ENCODE data around the gene PATJ.
A peak's percentile ranks its signal among the peaks of the same experiment; 100 is the strongest.

The PATJ gene

GRCh38 chr1:61953790-61954150 is 211.5 kb downstream of the PATJ start:
- Histone ChIP-seq H4K5ac (ENCODE audit: low read length) (no peak overlapping the region), H3K23ac (ENCODE audit: low read length) (no peak overlapping the region), H3K4me3 (ENCODE audit: low read length) (no peak overlapping the region), H2AK5ac (ENCODE audit: low read length) (no peak overlapping the region), H3K27ac (ENCODE audit: low read depth, low read length) (no peak overlapping the region), H3K79me1 (ENCODE audit: low read length) (no peaks in the 10 kb centered on the region), H2BK5ac (ENCODE audit: low read length) (no peak overlapping the region), H4K8ac (ENCODE audit: low read depth, low read length) (no peak overlapping the region), H3K4me1 (ENCODE audit: control insufficient read depth, low read depth, low read length) (peaks cover 2% of the 10 kb centered on the region), H2BK15ac (replicated peaks; ENCODE audit: low read depth) (no peak overlapping the region), H3K79me2 (ENCODE audit: control insufficient read depth, insufficient read depth, low read length) (no peaks in the 10 kb centered on the region), H3K9ac (ENCODE audit: low read length) (no peak overlapping the region), H3K18ac (ENCODE audit: low read length) (no peak overlapping the region), H3K56ac (ENCODE audit: low read length) (no peak overlapping the region), H3K36me3 (ENCODE audit: control insufficient read depth, insufficient read depth, low read length) (no peaks in the 10 kb centered on the region), H3K4ac (ENCODE audit: low read depth, low read length) (no peak overlapping the region), H3K27me3 (ENCODE audit: insufficient read depth, low read length, poor library complexity) (no peaks in the 10 kb centered on the region), H2BK120ac (ENCODE audit: low read depth, low read length) (no peak overlapping the region), H3K4me2 (ENCODE audit: low read length) (no peak overlapping the region)
- no peak for DNase-seq
- WGBS (ENCODE audit: extremely low coverage, insufficient coverage, low lambda C conversion rate), result no CpG with 5 or more reads among the region's 3 CpGs

- no peak overlapping the region for H3K18ac ChIP-seq (ENCODE audit: low read length)
- no peak overlapping the region for H4K8ac ChIP-seq (ENCODE audit: low read depth, low read length)
- H3K36me3 ChIP-seq (ENCODE audit: control insufficient read depth, insufficient read depth, low read length), result no peaks in the 10 kb centered on the region
- H3K79me1 ChIP-seq (ENCODE audit: low read length), result no peaks in the 10 kb centered on the region
- no peaks in the 10 kb centered on the region for H3K27me3 ChIP-seq (ENCODE audit: insufficient read depth, low read length, poor library complexity)
- no peak overlapping the region for H2BK5ac ChIP-seq (ENCODE audit: low read length)
- no peak overlapping the region for H3K4me2 ChIP-seq (ENCODE audit: low read length)
- no peaks in the 10 kb centered on the region for H3K79me2 ChIP-seq (ENCODE audit: control insufficient read depth, insufficient read depth, low read length)
- no peak for DNase-seq
- no peak overlapping the region for H2BK120ac ChIP-seq (ENCODE audit: low read depth, low read length)
- H3K4me1 ChIP-seq (ENCODE audit: control insufficient read depth, low read depth, low read length), result peaks cover 2% of the 10 kb centered on the region
- H2BK15ac ChIP-seq (replicated peaks; ENCODE audit: low read depth), result no peak overlapping the region
- no peak overlapping the region for H3K4me3 ChIP-seq (ENCODE audit: low read length)
- H3K4ac ChIP-seq (ENCODE audit: low read depth, low read length), result no peak overlapping the region
- WGBS (ENCODE audit: extremely low coverage, insufficient coverage, low lambda C conversion rate), result no CpG with 5 or more reads among the region's 1 CpG
- H2AK5ac ChIP-seq (ENCODE audit: low read length), result no peak overlapping the region
- H4K5ac ChIP-seq (ENCODE audit: low read length), result no peak overlapping the region
- H3K23ac ChIP-seq (ENCODE audit: low read length), result no peak overlapping the region
- H3K56ac ChIP-seq (ENCODE audit: low read length), result no peak overlapping the region
- H3K9ac ChIP-seq (ENCODE audit: low read length), result no peak overlapping the region
- no peak overlapping the region for H3K27ac ChIP-seq (ENCODE audit: low read depth, low read length)
These were observed 213.0 kb downstream of the PATJ start for GRCh38 chr1:61955261-61955660.

- Histone ChIP-seq H3K23ac (ENCODE audit: low read length) (no peak overlapping the region), H3K4me3 (ENCODE audit: low read length) (no peak overlapping the region), H3K79me1 (ENCODE audit: low read length) (no peaks in the 10 kb centered on the region), H4K5ac (ENCODE audit: low read length) (no peak overlapping the region), H3K27ac (ENCODE audit: low read depth, low read length) (no peak overlapping the region), H3K4ac (ENCODE audit: low read depth, low read length) (no peak overlapping the region), H3K56ac (ENCODE audit: low read length) (no peak overlapping the region), H4K8ac (ENCODE audit: low read depth, low read length) (no peak overlapping the region), H2BK120ac (ENCODE audit: low read depth, low read length) (no peak overlapping the region), H3K9ac (ENCODE audit: low read length) (no peak overlapping the region), H2BK5ac (ENCODE audit: low read length) (no peak overlapping the region), H3K4me1 (ENCODE audit: control insufficient read depth, low read depth, low read length) (peaks cover 2% of the 10 kb centered on the region), H2BK15ac (replicated peaks; ENCODE audit: low read depth) (no peak overlapping the region), H2AK5ac (ENCODE audit: low read length) (no peak overlapping the region), H3K36me3 (ENCODE audit: control insufficient read depth, insufficient read depth, low read length) (no peaks in the 10 kb centered on the region), H3K27me3 (ENCODE audit: insufficient read depth, low read length, poor library complexity) (no peaks in the 10 kb centered on the region), H3K18ac (ENCODE audit: low read length) (no peak overlapping the region), H3K4me2 (ENCODE audit: low read length) (no peak overlapping the region), H3K79me2 (ENCODE audit: control insufficient read depth, insufficient read depth, low read length) (no peaks in the 10 kb centered on the region)
- no CpG with 5 or more reads among the region's 6 CpGs for WGBS (ENCODE audit: extremely low coverage, insufficient coverage, low lambda C conversion rate)
- DNase-seq, result no peak
These were observed 213.9 kb downstream of the PATJ start for GRCh38 chr1:61956016-61956645.

- Histone ChIP-seq H2BK15ac (replicated peaks; ENCODE audit: low read depth) (no peak overlapping the region), H4K5ac (ENCODE audit: low read length) (no peak overlapping the region), H2BK120ac (ENCODE audit: low read depth, low read length) (no peak overlapping the region), H3K79me2 (ENCODE audit: control insufficient read depth, insufficient read depth, low read length) (no peaks in the 10 kb centered on the region), H3K23ac (ENCODE audit: low read length) (no peak overlapping the region), H3K36me3 (ENCODE audit: control insufficient read depth, insufficient read depth, low read length) (no peaks in the 10 kb centered on the region), H3K4me2 (ENCODE audit: low read length) (no peak overlapping the region), H3K9ac (ENCODE audit: low read length) (no peak overlapping the region), H3K18ac (ENCODE audit: low read length) (no peak overlapping the region), H3K27ac (ENCODE audit: low read depth, low read length) (no peak overlapping the region), H2BK5ac (ENCODE audit: low read length) (no peak overlapping the region), H3K4me3 (ENCODE audit: low read length) (no peak overlapping the region), H3K27me3 (ENCODE audit: insufficient read depth, low read length, poor library complexity) (no peaks in the 10 kb centered on the region), H3K79me1 (ENCODE audit: low read length) (no peaks in the 10 kb centered on the region), H2AK5ac (ENCODE audit: low read length) (no peak overlapping the region), H3K56ac (ENCODE audit: low read length) (no peak overlapping the region), H4K8ac (ENCODE audit: low read depth, low read length) (no peak overlapping the region), H3K4ac (ENCODE audit: low read depth, low read length) (no peak overlapping the region), H3K4me1 (ENCODE audit: control insufficient read depth, low read depth, low read length) (peaks cover 2% of the 10 kb centered on the region)
- no CpG with 5 or more reads among the region's 2 CpGs for WGBS (ENCODE audit: extremely low coverage, insufficient coverage, low lambda C conversion rate)
- DNase-seq, result peak; percentile 26
These were observed 214.5 kb downstream of the PATJ start for GRCh38 chr1:61956784-61957183.

- no peak for DNase-seq
- Histone ChIP-seq H3K79me1 (ENCODE audit: low read length) (no peaks in the 10 kb centered on the region), H3K9ac (ENCODE audit: low read length) (no peak overlapping the region), H2BK120ac (ENCODE audit: low read depth, low read length) (no peak overlapping the region), H2BK15ac (replicated peaks; ENCODE audit: low read depth) (no peak overlapping the region), H2AK5ac (ENCODE audit: low read length) (no peak overlapping the region), H4K5ac (ENCODE audit: low read length) (no peak overlapping the region), H3K56ac (ENCODE audit: low read length) (no peak overlapping the region), H3K23ac (ENCODE audit: low read length) (no peak overlapping the region), H3K36me3 (ENCODE audit: control insufficient read depth, insufficient read depth, low read length) (no peaks in the 10 kb centered on the region), H3K27me3 (ENCODE audit: insufficient read depth, low read length, poor library complexity) (no peaks in the 10 kb centered on the region), H3K4me2 (ENCODE audit: low read length) (no peak overlapping the region), H3K27ac (ENCODE audit: low read depth, low read length) (no peak overlapping the region), H3K4me1 (ENCODE audit: control insufficient read depth, low read depth, low read length) (peaks cover 2% of the 10 kb centered on the region), H3K79me2 (ENCODE audit: control insufficient read depth, insufficient read depth, low read length) (no peaks in the 10 kb centered on the region), H3K4ac (ENCODE audit: low read depth, low read length) (no peak overlapping the region), H4K8ac (ENCODE audit: low read depth, low read length) (no peak overlapping the region), H3K18ac (ENCODE audit: low read length) (no peak overlapping the region), H3K4me3 (ENCODE audit: low read length) (no peak overlapping the region), H2BK5ac (ENCODE audit: low read length) (no peak overlapping the region)
- no CpG with 5 or more reads among the region's 3 CpGs for WGBS (ENCODE audit: extremely low coverage, insufficient coverage, low lambda C conversion rate)
These were observed 218.7 kb downstream of the PATJ start for GRCh38 chr1:61961009-61961408.

- H3K18ac ChIP-seq (ENCODE audit: low read length), result no peak overlapping the region
- H3K27ac ChIP-seq (ENCODE audit: low read depth, low read length), result no peak overlapping the region
- no peaks in the 10 kb centered on the region for H3K36me3 ChIP-seq (ENCODE audit: control insufficient read depth, insufficient read depth, low read length)
- no peak overlapping the region for H3K4me2 ChIP-seq (ENCODE audit: low read length)
- H3K9ac ChIP-seq (ENCODE audit: low read length), result no peak overlapping the region
- H2BK5ac ChIP-seq (ENCODE audit: low read length), result no peak overlapping the region
- no CpG with 5 or more reads among the region's 3 CpGs for WGBS (ENCODE audit: extremely low coverage, insufficient coverage, low lambda C conversion rate)
- H2BK15ac ChIP-seq (replicated peaks; ENCODE audit: low read depth), result no peak overlapping the region
- no peak overlapping the region for H2AK5ac ChIP-seq (ENCODE audit: low read length)
- H3K79me2 ChIP-seq (ENCODE audit: control insufficient read depth, insufficient read depth, low read length), result no peaks in the 10 kb centered on the region
- H3K4me1 ChIP-seq (ENCODE audit: control insufficient read depth, low read depth, low read length), result no peaks in the 10 kb centered on the region
- no peak for DNase-seq
- H3K27me3 ChIP-seq (ENCODE audit: insufficient read depth, low read length, poor library complexity), result no peaks in the 10 kb centered on the region
- no peak overlapping the region for H4K8ac ChIP-seq (ENCODE audit: low read depth, low read length)
- no peak overlapping the region for H3K4ac ChIP-seq (ENCODE audit: low read depth, low read length)
- no peak overlapping the region for H2BK120ac ChIP-seq (ENCODE audit: low read depth, low read length)
- no peak overlapping the region for H3K23ac ChIP-seq (ENCODE audit: low read length)
- H4K5ac ChIP-seq (ENCODE audit: low read length), result no peak overlapping the region
- H3K4me3 ChIP-seq (ENCODE audit: low read length), result no peak overlapping the region
- H3K79me1 ChIP-seq (ENCODE audit: low read length), result no peaks in the 10 kb centered on the region
- H3K56ac ChIP-seq (ENCODE audit: low read length), result no peak overlapping the region
These were observed 220.4 kb downstream of the PATJ start for GRCh38 chr1:61962631-61963030.
